Skeletal muscle tissue (tissue), 4 donors: ENCODE data around the gene DRC1. TPM values are rescaled to one million over a fixed set of nuclear protein-coding genes. Genes with fewer than 3 reads are reported as not detected.

Experiments used
- H3K27ac ChIP-seq: one replicate; pipeline ENCODE4 v1.7.0; 2013; ENCODE audit warnings: mild to moderate bottlenecking, low read depth, low read length, inconsistent platforms
- H3K27me3 ChIP-seq, 3 donors: one replicate each; pipeline ENCODE4 v1.7.0; 2013; ENCODE audit warnings: low read length in 3 of 3; ENCODE audit not compliant: control insufficient read depth in 3 of 3, insufficient read depth in 3 of 3
- H3K36me3 ChIP-seq, 3 donors: one replicate each; pipeline ENCODE4 v1.7.0; 2013; ENCODE audit warnings: low read length in 3 of 3; ENCODE audit not compliant: control insufficient read depth in 3 of 3, insufficient read depth in 3 of 3
- H3K4me1 ChIP-seq, 3 donors: one replicate each; pipeline ENCODE4 v1.7.0; 2013; ENCODE audit warnings: low read length in 3 of 3, mild to moderate bottlenecking in 3 of 3; ENCODE audit not compliant: control insufficient read depth in 3 of 3, insufficient read depth in 3 of 3
- H3K4me3 ChIP-seq, 3 donors: one replicate each; pipeline ENCODE4 v1.7.0; 2013; ENCODE audit warnings: low read length in 3 of 3
- H3K9ac ChIP-seq, 3 donors: one replicate each; pipeline ENCODE4 v1.7.0; 2013; ENCODE audit warnings: low read length in 3 of 3, mild to moderate bottlenecking in 3 of 3, moderate library complexity in 2 of 3, low read depth in 1 of 3
- H3K9me3 ChIP-seq, 3 donors: one replicate each; pipeline ENCODE4 v1.7.0; 2013; ENCODE audit warnings: low read length in 3 of 3; ENCODE audit not compliant: control insufficient read depth in 3 of 3
- total RNA-seq: library from RNA; depleted of rRNA; stranded (reverse); fragments of >200 nt; gene quantifications from one replicate; pipeline ENCODE4 v1.2.3, GENCODE V29; 2014
- donor health status: Osteomylitis.

The DRC1 gene
- total RNA-seq, 1 donor from 2014 or later: 2.1 TPM

DNA sequence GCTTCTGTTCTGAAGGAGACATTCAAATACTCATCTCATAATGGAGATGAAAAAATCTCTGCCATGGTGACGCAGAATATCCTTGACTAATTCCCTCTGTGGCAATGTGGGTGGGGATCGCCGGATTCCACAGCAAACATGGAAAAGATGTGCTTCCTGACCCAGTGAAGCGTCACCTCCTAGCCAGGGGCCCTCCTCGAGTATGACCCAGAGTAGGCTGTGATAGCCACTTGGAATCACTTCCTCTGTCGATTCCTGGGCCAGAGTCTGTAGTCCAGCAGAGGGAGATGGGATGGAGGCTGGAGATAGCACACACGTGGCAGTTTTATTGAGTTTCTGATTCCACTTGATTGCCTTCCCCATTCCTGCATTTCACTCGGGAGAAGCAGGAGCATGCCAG, 36.8 kb downstream of the DRC1 start:
- H3K27ac ChIP-seq: no peak overlapping the region
- H3K9ac ChIP-seq: no peak overlapping the region
- H3K36me3 ChIP-seq: no peaks in the 10 kb centered on the region
- no peaks in the 10 kb centered on the region for H3K4me1 ChIP-seq
- no peaks in the 10 kb centered on the region for H3K9me3 ChIP-seq
- no peak overlapping the region for H3K4me3 ChIP-seq
- H3K27me3 ChIP-seq: no peaks in the 10 kb centered on the region

DNA sequence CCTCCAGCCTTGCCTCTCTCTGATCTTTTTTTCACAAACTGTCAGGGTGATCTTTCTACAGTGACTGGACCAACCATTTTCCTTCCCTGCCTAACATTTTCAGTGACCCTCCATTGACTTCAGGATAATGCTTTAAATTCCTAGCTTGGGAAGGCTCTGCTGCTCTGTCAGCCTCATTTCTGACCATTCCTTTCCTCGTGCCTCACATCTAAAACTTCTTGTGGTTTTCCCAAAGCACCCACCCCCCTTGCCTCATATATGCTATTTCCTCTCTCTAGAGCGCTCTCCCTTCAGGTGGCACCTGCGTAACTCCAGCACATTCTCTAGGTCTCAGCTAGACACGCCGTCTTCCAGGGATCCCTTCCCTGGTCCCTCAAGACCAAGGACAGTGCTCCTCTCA, 37.2 kb downstream of the DRC1 start:
- Histone ChIP-seq H3K27me3 (no peaks in the 10 kb centered on the region), H3K36me3 (no peaks in the 10 kb centered on the region), H3K4me1 (no peaks in the 10 kb centered on the region), H3K9me3 (no peaks in the 10 kb centered on the region), H3K9ac (no peak overlapping the region), H3K4me3 (no peak overlapping the region), H3K27ac (no peak overlapping the region)

DNA sequence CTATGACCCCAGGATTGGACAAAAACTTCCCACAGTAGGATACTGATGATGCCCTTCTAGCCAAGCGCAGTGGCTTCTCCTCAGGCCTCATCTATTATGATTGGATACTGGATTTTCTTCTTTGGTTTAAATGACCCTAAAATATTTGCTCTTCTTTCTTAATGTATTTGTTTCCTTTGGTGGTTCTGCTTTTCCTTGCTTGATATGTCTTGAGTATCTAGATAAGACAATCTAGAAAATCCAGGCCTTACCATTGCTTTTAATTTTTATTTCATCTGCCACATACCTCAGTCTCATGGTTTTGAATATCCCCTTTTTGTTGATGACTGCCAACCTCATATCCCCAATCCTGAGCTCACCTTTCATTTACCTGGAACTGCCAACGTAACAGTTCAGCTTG, 40.6 kb downstream of the DRC1 start:
- Histone ChIP-seq H3K36me3 (no peaks in the 10 kb centered on the region), H3K27ac (no peak overlapping the region), H3K4me1 (peaks cover 0 to 5% (median 0%) of the 10 kb centered on the region in 3 donors), H3K4me3 (no peak overlapping the region), H3K9ac (no peak overlapping the region), H3K9me3 (no peaks in the 10 kb centered on the region), H3K27me3 (no peaks in the 10 kb centered on the region)

DNA sequence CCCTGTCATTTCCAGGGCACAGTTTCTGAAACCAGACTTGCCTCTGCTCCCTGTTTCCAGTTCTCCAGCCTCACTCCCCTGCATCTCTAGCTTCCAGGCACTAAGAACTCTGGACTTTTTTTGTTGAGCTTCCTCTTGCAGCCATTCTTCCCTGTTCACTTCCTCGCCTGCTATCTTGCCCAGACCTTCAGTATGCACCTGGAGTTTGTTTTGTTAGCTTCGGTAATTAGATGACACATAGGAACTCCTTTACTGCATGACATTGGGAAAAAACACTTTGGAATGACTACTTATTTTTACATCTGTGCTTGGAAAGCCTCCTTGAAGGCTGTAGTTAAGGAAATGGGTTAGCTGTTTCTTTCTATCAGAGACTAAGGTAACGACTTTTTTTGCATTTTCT, 41.0 kb downstream of the DRC1 start:
- no peak overlapping the region for H3K4me3 ChIP-seq
- H3K27ac ChIP-seq: no peak overlapping the region
- no peaks in the 10 kb centered on the region for H3K27me3 ChIP-seq
- H3K9ac ChIP-seq: no peak overlapping the region
- no peaks in the 10 kb centered on the region for H3K36me3 ChIP-seq
- peaks cover 0 to 5% (median 0%) of the 10 kb centered on the region in 3 donors for H3K4me1 ChIP-seq
- no peaks in the 10 kb centered on the region for H3K9me3 ChIP-seq

DNA sequence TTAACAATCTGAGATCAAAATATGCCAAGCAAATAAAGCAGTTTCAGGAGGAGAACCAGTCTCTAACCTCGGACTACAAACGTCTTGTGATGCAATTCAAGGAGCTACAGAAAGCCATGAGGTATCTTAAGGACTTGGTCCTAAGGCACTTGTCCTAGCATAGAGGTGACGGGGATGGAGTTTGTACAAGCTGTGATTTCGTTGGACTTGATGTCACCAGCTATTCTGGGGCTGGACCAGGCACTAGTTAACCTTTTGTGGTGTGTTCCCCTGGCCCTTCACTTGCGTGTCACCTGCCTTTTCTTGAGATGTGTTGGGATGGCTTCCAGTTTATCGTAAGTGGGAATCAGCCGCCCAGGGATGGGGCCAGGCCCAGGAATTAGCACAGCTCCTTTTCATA, 42.5 kb downstream of the DRC1 start:
- no peak overlapping the region for H3K9ac ChIP-seq
- peaks cover 0 to 5% (median 0%) of the 10 kb centered on the region in 3 donors for H3K4me1 ChIP-seq
- H3K27me3 ChIP-seq: no peaks in the 10 kb centered on the region
- H3K4me3 ChIP-seq: no peak overlapping the region
- no peaks in the 10 kb centered on the region for H3K9me3 ChIP-seq
- no peaks in the 10 kb centered on the region for H3K36me3 ChIP-seq
- H3K27ac ChIP-seq: no peak overlapping the region

DNA sequence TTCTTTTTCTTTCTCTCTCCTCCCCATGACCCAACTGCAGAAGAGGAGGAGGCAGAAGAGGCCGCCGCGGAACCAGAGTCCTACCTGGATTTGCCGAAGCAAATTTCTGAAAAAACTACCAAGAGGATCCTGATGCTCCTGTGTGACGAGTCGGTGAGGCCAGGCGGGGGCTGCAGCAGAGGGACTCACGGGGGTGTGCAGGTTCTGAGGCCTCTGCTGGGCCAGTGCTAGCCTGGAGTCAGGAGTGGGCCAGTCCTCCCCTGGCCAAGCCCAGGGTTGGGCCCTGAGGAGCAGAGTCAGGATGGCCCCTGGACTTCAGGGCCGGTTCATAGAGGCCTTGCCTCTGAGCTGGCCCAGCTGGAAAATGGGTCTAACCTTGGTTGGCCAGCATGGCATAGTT, 46.9 kb downstream of the DRC1 start:
- Histone ChIP-seq H3K4me3 (no peak overlapping the region), H3K27me3 (no peaks in the 10 kb centered on the region), H3K36me3 (no peaks in the 10 kb centered on the region), H3K27ac (no peak overlapping the region), H3K9ac (no peak overlapping the region), H3K9me3 (no peaks in the 10 kb centered on the region), H3K4me1 (peaks cover 0 to 5% (median 0%) of the 10 kb centered on the region in 3 donors)

DNA sequence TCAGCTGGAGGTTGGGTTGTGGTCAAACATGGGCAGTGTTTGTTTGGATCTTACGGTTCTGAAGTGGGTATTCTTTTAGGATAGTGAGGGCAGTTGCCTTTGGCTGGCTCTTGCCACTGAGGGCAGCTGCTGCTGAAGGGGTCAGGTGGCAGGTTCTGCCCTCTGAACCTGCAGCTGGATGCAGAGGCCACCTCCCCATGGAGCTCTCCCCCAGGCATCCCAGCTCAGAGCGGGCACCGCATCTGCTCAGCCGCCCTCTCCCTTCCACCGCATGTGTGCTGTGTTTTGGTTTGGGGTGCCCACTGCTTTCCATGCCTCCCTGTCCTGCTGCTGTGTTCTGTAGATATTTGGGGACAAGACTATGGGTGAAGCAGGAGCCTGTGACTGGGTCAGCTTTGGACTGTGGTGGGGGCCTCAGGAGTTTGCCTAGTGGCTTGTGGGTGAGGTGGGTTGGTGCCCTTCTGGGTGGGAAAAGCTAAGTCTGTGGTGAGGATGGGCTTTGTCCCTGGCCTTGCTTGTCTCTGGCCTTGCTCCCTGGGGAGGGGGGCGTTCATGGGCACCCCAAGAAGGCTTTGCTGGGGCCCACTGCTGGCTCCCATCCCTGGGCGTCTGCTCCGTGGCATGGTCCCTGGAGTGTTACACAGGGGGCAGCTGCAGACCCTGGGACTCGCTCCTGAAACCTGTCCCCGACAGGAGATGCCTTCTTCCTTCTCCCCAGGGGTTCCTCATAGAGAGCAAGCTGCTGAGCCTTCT, 47.7 kb downstream of the DRC1 start:
- Histone ChIP-seq H3K27ac (no peak overlapping the region), H3K4me3 (no peak overlapping the region), H3K4me1 (peaks cover 0 to 2% (median 0%) of the 10 kb centered on the region in 3 donors), H3K27me3 (no peaks in the 10 kb centered on the region), H3K9me3 (no peaks in the 10 kb centered on the region), H3K9ac (no peak overlapping the region), H3K36me3 (no peaks in the 10 kb centered on the region)

DNA sequence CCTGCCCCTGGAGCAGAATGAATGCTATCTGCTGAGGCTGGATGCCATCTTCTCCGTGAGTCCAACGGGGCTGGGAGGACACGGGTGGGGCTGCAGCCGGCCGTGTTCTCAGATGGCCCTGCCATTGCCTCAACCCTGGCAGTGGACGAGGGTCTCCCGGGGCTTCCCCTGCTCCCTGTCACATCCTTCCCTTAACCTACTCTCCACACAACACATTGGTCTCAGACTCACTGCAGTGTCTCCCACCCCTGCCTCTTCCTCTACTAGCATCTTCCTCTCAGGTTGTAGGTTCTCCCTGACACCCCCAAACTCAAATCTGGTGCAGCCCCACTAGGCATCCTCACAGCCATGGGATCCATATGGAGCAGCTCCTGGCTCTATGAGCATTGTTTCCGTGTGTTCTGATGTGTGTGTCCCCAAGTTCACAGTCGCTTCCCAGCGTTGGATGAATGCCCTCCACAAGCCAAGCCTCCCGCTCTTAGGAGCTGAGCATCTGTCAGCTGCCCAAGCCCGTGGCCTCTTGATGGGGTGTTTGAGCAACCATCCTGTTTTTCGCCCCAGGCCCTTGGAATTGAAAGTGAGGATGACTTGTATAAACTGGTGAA, 48.4 kb downstream of the DRC1 start:
- H3K9ac ChIP-seq: no peak overlapping the region
- H3K4me3 ChIP-seq: no peak overlapping the region
- H3K27ac ChIP-seq: no peak overlapping the region
- peaks cover 0 to under 1% (median 0%) of the 10 kb centered on the region in 3 donors for H3K4me1 ChIP-seq
- no peaks in the 10 kb centered on the region for H3K9me3 ChIP-seq
- H3K27me3 ChIP-seq: no peaks in the 10 kb centered on the region
- H3K36me3 ChIP-seq: no peaks in the 10 kb centered on the region

DNA sequence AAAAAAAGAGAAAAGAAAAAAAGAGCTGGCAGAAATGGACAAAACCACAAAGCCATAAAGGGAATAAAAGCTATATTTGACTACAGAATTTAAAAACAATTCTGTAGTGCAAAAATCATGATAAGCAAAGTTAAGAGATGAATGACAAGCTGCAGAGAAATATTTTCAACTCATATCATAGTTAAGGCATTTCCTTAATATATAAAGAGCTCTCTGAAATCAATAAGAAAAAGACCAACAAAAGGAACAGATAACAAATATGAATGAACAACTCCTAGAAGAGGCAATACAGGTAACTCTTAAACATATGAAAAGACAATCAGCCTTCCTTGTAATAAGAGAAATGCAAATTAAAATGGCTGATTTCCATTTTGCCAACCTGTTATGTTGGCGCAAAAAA, 50.0 kb downstream of the DRC1 start:
- Histone ChIP-seq H3K4me1 (peaks cover 0 to 4% (median 3%) of the 10 kb centered on the region in 3 donors), H3K27me3 (no peaks in the 10 kb centered on the region), H3K9ac (no peak overlapping the region), H3K9me3 (no peaks in the 10 kb centered on the region), H3K4me3 (no peak overlapping the region), H3K36me3 (no peaks in the 10 kb centered on the region), H3K27ac (no peak overlapping the region)

DNA sequence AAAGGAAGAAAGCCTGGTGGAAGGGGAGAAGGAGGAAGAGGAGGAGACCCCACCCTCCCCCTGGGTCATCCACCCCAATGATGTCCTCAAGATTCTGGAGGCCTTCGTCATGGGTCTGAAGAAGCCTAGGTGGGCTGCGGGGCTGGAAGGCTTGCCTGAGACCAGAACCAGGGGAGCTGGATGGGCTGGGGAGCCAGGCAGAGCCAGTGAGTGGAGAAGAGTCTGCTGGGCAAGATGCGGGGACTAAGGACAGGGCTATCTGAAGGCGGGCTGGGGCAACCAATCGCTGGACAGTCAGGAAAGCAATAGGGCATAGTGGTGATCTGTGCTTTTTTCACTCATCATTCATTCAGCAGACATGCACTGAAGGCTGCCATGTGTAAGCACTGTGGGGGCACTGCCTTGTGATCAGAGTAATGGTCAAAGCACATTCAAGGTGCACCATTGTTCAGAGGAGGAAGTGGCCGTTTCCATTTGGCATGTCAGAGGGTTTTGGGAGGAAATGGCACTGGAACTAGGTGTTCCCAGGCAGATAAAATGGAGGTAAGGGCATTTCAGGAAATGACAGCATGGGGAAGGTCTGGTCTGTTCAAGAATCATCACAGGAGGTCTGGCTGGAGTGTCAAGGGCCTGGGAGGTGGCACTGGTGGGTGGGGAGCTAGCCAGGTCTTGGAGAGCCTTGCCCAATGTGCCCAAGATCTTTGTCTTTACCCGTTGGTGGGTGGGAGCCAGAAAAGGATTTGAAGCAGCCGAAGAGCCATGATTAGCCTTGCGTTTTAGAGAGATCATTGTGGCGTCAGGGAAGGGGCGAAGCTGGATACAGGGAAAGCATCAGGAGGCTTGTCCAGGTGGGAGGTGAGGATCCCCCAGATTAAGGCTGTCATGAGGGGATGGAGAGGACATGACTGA, 52.0 kb downstream of the DRC1 start:
- Histone ChIP-seq H3K27ac (no peak overlapping the region), H3K4me3 (no peak overlapping the region), H3K9ac (no peak overlapping the region), H3K27me3 (no peaks in the 10 kb centered on the region), H3K9me3 (no peaks in the 10 kb centered on the region), H3K36me3 (no peaks in the 10 kb centered on the region), H3K4me1 (peaks cover 0 to 8% (median 3%) of the 10 kb centered on the region in 3 donors)
